DMS 273 treated with DMSO at 0.1 percent for 48 hours (cell line): ENCODE data around the gene CABP5.
"Not testable (repeated sequence)": the region's sequence is repeated elsewhere in the genome, so short reads cannot be mapped to it uniquely, and the experiment has no call there.

ENCODE experiments used
- DNase-seq: peaks from one replicate; lab custom pipeline; 2025; lab: John Stamatoyannopoulos, UW

CABP5 gene

DNA sequence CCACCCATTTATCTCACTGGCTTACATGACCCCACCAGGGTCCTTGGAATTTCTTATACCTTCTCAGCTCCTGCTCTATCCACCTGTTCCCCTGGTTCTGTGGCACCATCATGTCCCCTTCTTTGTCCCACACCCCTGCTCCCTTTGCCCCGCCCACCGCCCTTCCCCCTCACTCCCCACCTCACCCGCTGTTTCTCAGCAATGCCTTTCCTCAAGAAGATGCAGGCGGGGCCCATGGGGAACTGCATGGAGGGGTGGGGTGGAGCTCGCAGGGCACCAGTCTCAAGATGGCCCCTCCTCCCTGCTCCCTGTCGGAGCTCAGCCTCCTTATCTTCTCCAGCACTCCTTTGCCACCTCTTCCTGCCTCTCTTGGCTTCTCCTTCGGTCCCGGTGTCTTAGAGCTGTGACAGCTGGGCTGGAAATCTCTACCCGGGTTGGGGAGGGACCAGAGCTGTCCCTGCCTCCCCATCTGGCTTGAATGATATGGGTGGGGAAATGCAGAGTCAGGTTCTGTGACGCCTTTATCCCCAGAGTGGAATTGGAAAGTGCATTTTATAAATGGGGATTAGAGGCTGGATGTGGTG lies at the start of gene CABP5:
Gene CABP5, minus strand, starts transcription at position 405 of the 584 bp plus-strand sequence. Its CDS starts 157 bp downstream, at position 248.
- no peak for DNase-seq

DNA sequence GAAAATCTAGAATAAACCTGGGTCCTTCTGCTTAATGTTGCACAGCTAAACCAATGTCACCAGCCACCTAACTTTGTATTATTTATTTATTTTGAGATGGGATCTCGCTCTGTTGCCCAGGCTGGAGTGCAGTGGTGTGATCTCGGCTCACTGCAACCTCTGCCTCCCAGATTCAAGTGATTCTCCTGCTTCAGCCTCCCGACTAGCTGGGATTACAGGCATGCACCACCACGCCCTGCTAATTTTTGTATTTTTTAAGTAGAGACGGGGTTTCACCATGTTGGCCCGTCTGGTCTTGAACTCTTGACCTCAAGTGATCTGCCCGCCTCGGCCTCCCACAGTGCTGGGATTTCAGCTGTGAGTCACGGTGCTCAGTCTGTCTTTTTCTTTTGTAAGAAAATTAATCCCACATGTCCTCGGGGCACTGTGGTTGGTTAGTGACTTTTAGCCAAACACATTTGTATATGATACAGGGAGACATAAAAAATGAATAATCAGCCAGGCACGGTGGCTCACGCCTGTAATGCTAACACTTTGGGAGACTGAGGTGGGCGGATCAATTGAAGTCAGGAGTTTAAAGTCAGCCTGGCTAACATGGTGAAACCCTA lies 47.3 kb upstream of the CABP5 start:
- not testable (repeated sequence) for DNase-seq

DNA sequence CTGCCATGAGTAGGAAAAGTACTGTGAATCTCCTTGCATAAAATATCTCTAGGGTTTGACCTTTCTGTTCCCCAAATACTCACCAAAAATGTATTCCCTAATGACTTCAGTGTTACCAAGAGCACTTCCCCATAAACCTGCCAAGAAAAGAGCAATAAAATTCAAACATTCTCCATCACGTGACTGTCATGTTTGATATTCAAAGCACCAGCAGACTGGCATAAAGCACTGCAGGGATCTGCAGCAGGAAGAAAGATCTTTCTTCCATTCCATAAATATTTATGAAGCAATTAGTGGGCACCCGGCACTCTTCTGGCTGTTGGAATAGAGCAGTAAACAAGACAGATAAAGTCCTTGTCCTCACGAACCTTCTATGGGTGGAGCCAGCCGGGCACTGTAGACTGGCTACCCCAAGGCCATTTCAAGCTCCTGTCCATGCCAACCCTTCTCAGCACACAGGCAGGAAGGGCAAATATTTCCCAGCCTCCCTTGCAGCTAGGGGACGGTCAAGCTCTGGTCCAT lies 46.5 kb upstream of the CABP5 start:
- DNase-seq: no peak

DNA sequence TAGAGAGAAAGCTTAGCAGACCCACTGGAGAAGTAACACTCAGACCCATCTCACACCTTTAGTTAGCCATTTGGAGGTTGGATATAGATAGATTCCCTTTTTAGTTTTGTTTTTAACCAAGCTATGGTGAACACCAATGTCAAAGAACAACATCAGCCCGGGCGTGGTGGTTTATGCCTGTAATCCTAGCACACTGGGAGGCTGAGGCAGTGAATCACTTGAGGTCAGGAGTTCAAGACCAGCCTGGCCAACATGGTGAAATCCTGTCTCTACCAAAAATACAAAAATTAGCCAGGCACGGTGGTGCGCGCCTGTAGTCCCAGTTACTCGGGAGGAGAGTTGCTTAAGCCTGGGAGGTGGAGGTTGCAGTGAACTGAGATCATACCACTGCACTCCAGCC lies 45.1 kb upstream of the CABP5 start:
- DNase-seq: not testable (repeated sequence)

DNA sequence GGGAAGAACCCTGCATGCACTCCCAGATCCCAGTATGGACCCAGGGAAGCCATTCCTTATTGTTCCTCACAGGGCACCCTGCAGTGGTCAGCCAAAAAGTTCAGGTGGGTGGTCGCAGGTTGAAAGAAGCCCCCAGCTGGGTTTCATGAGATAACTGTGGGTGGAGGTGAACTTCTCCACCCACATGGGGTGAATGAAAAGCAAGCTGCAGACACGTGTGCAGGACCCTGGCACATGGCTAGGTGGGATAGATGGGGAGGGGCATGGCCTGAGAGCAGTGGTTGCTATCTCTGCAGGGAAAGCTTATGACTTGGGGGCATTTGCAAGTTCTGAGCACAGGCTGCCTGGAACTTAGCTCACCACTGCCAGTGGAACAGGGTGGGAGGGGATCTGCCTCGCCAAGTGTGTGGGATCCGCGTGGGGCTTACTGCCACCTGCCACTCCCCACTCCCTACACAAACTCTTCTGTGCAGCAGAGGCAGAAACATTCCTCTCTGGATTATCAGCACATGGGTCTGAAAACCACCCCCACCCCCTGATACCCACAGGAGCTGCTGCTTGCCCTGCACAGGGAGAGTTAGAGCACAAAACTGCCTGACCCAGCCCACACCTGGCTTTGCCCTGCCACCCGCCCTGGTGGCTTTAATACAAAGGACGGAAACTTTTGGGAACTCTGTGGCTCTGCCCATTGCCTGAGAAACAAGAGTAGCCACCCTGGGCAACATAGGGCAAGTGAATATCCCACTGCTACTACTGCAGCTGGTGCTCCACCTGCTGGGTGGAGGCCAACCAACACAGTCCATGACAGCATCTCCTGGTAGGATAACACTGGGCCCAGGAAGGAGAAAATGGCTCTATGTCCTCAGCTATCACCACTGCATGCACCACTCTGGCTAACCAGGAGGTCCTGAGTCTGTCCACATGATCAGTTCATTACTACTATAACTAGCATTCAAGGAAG lies 42.3 kb upstream of the CABP5 start:
- no peak for DNase-seq

DNA sequence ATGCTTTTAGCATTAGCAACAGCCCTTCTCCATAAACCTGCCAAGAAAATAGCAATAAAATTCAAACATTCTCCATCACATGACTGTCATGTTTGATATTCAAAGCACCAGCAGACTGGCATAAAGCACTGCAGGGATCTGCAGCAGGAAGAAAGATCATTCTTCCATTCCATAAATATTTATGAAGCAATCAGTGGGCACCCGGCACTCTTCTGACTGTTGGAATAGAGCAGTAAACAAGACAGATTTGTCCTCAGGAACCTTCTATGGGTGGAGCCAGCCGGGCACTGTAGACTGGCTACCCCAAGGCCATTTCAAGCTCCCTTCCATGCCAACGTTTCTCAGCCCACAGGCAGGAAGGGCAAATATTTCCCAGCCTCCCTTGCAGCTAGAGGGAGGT lies 41.2 kb upstream of the CABP5 start:
- no peak for DNase-seq

DNA sequence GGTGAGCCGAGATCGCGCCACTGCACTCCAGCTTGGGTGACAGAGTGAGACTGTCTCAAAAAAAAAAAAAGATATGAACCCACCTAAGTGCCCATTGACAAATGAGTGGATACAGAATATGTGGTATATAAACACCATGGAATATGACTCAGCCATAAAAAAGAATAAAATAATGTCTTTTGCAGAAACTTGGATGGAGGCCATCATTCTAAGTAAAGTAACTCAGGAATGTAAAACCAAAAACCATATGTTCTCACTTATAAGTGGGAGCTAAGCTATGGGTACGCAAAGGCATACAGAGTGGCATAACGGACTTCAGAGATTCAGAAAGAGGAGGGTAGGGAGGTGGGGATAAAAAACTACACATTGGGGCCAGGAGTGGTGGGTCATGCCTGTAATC lies 37.2 kb upstream of the CABP5 start:
- no peak for DNase-seq

DNA sequence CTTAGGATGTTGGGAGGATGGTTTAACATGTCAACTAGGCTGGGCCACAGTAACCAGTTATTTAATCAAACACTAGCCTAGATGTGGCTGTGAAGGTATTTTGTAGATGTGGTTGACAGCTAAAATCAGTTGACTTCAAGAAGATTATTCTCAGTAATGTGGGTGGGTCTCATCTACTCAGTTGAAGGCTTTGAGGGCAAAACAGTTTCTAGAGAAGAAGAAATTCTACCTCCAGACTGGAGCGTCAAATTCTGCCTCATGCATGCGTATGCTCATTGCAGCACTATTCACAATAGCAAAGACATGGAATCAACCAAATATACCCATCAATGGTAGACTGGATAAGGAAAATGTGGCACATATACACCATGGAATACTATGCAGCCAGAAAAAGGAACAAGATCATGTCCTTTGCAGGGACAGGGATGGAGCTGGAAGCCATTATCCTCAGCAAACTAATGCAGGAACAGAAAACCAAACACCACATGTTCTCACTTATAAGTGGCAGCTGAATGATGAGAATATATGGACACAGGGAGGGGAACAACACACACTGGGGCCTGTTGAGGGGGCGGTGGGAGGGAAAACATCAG lies 26.4 kb upstream of the CABP5 start:
- DNase-seq: not testable (repeated sequence)

DNA sequence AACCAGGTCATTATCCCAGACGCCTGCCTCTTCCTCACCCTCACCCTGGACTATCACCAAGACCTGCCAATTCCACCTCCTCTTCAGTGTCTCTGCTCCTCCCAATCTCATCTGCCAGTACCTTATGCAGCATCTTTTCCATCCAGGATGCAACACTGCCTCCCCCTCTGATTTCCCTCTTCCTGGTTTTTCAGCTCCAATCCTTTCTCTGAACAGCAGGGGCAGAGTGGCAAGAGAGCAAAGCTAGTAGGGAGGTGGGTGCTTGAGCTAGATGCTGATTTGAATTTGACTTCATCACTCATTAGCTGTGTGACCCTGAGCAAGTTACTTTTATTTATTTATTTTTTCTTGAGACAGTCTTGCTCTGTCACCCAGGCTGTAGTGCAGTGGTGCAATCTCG lies 25.6 kb upstream of the CABP5 start:
- DNase-seq: no peak

DNA sequence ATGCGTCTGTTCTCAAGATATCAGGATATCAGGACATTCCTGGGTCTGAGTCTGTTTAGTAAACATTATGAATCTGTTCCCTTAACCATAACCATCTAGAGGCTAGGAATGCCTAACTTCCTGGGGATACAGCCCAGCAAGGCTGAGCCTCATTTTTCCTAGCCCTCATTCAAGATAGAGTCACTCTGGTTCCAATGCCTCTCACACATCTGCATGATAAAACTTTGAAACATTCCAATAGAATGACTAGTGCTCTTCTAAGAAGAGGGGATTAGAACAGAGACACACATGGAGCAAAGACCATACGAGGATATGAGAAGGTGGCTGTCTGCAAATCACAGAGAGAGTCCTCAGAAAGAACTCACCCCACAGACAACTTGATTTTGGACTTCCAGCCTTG lies 20.6 kb upstream of the CABP5 start:
- no peak for DNase-seq

DNA sequence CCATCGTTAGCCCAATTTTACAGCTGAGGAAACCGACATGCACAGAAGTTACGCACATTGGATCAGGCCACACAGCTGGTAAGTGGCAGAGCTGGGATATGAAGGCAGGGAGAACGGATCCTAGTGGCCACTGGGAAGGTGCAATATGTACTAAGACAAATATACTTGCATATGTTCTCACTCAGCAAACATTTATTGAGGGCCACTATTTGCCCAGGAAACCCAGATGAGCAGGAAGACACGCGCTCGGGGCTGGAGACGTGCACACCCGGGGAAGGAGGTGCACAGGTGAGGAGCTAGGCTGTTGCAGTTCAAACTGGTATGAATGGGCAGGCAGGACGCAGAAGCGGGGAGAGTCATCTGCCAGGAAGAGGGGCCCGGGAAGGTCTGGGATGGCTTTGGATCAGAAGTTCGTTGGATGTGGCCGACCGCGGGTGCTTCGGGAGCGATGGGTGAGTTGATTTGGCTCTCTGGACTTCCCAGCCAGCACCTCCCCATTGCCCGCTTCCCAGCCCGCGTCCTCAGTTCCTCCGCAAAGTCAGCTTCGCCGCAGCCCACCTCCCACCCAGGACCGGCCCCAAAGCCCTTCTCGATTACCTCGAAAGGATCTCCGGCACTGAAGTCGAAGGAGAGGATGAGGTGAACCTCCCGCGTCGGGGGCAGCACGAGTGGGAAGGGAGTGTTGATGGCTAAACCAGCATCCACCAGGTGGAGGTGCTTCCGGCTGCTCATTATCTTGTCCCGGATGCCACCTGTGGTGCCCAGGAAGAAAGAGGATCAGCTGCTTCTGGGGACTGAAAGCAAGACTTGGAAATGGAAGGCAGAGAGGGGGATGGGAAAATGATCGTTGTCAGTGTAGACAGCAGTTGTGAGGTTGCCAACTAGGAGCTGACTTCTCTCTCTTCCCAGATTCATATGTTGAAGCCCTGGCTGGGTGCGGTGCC lies 17.8 kb upstream of the CABP5 start:
- DNase-seq: no peak

DNA sequence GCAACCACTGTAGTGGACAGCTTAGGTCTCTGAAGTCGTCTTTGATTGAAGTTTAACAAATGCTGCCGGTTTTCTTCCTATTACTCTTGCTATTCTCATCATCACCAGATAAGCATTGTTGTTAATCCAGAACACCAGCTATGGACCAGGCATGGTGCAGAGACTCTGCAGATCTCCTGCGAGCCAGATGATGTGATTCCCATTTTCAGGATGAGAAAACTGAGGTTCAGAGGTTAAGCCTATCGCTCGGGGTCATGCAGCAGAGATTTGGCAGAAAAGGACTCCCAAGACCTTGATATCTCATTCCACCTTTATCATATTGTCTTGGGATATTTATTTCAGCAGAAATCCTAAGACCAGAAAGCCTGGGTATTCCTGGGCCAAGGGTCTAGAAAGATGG lies 16.5 kb upstream of the CABP5 start:
- DNase-seq: no peak

DNA sequence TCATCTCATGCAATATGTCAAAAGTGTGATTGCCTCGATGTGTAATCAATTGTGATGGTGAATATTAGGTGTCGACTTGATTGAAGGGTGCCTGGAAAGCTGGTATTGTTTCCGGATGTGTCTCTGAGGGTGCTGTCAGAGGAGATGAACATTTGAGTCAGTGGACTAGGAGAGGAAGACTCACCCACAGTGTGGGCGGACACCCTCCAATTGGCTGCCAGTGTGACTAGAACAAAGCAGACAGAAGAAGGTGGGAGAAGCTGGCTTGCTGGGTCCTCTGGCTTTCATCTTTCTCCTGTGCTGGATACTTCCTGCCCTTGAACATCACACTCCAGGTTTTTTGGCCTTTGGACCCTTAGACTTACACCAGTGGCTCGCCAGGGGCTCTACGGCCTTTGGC lies 15.5 kb upstream of the CABP5 start:
- DNase-seq: no peak

DNA sequence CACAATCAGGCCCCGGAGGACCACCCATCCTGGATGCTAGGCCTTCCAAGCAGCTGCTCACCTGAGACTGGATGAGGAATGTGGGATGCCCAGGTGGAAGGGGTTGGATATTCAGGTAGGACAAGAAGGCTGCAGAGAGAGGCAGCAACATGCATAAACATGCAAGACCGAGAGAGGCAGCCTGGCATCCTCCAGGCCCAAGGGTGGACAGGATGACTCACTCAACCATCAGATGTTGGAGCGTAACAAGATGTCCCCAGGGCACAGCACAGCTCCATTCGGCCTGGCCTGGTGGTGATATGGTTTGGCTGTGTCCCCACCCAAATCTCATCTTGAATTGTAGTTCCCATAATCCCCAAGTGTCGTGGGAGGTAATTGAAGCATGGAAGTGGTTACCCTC lies 10.0 kb upstream of the CABP5 start:
- no peak for DNase-seq

DNA sequence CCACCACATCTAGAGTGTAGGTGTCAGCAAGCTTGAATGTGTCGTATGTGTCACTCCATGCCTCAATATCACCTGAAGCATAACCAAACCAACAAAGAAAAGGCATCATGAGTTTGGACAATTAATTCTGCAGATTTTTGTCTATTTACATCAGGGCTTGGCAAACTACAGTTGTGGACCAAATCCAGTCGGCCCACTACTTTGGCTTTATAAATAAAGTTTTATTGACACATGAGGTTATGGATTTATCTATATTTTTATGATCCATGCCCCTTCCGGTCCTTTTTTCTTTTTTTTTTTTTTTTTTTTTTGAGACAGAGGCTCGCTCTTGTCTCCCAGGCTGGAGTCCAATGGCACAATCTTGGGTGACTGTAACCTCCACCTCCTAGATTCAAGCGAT lies 9.2 kb upstream of the CABP5 start:
- no peak for DNase-seq

DNA sequence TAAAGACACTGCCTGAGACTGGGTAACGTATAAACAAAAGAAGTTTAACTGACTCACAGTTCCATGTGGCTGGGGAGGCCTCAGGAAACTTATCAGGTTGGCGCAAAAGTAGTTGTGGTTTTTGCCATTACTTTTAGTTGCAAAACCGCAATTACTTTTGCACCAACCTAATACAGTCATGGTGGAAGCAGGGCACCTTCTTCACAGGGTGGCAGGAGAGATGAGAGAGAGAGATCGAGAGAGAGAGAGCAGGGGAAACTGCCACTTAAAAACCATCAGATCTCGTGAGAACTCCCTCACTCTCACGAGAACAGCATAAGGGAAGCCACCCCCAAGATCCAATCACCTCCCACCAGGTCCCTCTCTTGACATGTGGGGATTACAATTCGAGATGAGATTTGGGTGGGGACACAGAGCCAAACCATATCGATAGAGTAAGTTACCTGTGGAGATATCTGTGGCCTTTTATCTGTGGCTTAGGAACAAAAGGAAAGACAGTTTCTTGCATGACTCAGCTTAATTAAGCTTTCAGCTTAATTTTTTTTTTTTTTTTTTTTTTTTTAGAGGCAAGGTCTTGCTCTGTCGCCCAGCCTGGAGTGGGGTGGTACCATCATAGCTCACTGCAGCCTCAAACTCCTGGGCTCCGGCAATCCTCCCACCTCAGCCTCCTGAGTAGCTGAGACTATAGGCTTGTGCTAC lies 7.6 kb upstream of the CABP5 start:
- DNase-seq: no peak

DNA sequence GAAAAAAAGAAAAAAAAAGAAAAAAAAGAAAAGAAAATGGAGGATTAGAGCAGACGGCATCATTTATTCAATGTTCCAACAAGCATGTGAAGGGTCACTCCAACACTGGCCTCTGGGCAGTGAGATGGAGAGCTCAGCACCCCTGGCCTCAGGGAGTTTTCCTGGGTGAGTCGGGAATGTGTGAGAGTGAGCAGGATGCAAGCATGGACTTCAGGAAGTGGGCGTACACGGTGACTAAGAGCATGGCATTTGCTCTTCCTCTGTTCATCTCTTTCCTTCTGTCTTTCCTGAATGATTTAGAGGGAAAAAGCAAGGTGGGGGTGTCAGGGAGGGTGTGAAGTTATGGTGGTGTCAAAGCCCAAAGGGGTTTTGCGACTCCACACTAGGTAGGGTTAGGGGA lies 682 bp upstream of the CABP5 start:
- no peak for DNase-seq

DNA sequence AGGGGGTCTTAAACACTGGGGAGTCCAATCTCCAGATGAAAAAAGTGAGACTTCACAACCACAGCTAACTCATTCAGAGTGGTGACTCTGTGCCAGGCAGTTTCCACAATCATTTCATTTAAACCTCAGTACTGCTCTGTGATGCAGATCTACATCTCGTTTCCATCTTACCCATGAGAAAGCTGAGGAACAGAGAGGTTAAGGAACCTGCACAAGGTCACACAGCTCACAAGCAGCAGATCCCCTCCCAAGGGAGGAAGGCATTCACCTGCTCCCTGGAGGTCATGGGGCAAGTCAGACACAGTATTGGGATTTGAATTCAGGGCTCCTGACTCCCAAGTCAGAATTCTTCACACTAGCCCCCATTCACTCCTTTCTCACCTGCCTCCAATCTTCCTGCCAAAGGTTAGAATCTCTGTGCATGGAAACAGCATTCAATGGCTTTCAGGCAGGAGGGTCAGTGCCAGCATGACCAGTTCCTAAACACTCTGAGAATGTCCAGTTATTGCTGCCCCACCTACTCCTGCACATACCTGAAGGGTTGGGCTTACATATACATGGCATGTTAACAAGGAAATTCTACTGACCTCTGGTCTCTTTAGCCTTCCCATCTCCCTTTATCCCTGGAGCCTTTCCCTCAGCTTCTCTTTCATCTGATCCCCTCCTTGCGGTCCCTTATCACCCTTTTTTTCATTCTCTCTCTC lies 1.9 kb downstream of the CABP5 start:
- no peak for DNase-seq

DNA sequence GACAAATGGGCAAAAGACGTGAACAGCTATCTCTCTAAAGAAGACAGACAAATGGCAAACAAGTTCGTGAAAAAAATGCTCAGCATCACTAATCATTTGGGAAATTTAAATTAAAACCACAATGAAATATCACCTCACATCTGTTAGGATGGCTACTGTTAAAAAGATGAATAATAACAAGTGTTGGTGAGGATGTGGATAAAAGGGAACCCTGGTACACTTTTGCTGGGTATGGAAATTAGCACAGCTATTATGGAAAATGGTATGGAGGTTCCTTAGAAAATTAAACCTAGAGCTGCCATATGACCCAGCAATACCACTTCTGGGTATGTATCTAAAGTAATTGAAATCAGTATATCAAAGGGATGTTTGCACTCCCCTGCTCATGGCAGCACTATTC lies 7.1 kb downstream of the CABP5 start:
- no peak for DNase-seq

DNA sequence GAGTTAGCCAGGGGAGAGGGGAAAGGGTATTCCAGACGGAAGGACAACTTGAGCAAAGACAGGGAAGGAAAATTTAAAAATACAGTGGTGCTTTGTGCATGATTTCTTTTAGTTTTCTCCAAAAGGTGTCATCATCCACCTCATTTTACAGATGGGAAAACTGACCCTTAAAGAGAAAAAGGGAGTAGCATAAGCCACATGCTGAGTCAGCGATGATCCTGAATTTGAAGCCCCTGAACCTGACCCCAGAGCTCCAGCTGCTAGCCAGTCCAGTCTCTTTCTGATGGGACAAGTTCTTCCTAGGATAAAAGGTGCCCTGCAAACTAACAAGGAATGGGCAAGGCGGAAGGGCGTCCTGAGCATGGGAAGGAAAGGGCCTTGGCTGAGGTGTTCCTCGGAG lies 10.3 kb downstream of the CABP5 start:
- DNase-seq: no peak
